GM10248 (cell line): ENCODE measurements around the gene TP53I3.
"Not testable (repeated sequence)": the region's sequence is repeated elsewhere in the genome, so short reads cannot be mapped to it uniquely, and the experiment has no call there.

Experiments used
- CTCF ChIA-PET: fragments of 300-600 bp; sonication (Branson Sonifier 250); formaldehyde crosslinking; extraction: SDS; loops from one replicate; lab custom pipeline; 2021; ENCODE audit warnings: antibody characterized with exemption; lab: Yijun Ruan, JAX
- POLR2A ChIA-PET: fragments of 350-650 bp; sonication (Branson Sonifier 250); formaldehyde crosslinking; extraction: SDS; loops from one replicate; lab custom pipeline; 2020; ENCODE audit warnings: antibody characterized with exemption; lab: Yijun Ruan, JAX
- DNase-seq: peaks from one replicate; pipeline ENCODE4 v3.0.0; 2012; ENCODE audit errors: extremely low spot score
- TF ChIP-seq, protein P1 (sequence below): IDR thresholded peaks from 2 replicates; pipeline ENCODE4 v1.5.1; 2012; ENCODE audit warnings: mild to moderate bottlenecking, low read depth; ENCODE audit errors: extremely low read depth, missing control alignments, control extremely low read depth

TP53I3 gene

DNA sequence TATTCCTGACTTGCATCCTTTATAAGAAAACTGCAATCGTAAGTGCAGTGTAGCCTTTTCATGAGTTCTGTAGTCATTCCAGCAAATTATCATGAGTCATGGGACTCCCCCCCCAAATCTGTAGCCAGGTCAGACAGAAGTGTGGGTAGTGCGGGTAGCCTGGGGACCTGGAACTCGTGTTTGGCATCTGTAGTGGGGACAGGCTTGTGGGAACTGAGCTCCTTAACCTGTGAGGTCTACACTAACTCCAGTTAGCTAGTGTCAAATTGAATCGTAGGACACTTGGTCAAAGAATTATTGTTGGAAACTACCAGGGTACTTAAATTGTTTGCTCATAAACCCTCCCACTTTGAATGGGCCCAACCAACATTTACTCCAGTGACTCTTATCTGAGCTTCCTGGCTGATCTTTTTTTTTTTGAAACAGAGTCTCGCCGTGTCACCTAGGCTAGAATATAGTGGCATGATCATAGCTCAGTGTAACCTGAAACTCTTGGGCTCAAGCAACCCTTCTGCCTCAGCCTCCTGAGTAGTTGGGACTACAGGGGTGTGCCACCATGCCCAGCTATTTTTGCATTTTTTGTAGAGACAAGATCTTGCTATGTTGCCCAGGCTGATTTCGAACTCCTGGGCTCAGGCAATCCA, 26.1 kb upstream of the TP53I3 start:
- POLR2A ChIA-PET = no interaction called here
- CTCF ChIA-PET = interaction anchor here (1.9 to 3.2 kb wide), 4 partner anchors 11 to 26 kb away, joined by 6 to 13 read pairs (median 10); partner anchors contain the start of gene TP53I3
- no peak for DNase-seq
- TF ChIP-seq, protein P1, sequence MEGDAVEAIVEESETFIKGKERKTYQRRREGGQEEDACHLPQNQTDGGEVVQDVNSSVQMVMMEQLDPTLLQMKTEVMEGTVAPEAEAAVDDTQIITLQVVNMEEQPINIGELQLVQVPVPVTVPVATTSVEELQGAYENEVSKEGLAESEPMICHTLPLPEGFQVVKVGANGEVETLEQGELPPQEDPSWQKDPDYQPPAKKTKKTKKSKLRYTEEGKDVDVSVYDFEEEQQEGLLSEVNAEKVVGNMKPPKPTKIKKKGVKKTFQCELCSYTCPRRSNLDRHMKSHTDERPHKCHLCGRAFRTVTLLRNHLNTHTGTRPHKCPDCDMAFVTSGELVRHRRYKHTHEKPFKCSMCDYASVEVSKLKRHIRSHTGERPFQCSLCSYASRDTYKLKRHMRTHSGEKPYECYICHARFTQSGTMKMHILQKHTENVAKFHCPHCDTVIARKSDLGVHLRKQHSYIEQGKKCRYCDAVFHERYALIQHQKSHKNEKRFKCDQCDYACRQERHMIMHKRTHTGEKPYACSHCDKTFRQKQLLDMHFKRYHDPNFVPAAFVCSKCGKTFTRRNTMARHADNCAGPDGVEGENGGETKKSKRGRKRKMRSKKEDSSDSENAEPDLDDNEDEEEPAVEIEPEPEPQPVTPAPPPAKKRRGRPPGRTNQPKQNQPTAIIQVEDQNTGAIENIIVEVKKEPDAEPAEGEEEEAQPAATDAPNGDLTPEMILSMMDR = no peak

DNA sequence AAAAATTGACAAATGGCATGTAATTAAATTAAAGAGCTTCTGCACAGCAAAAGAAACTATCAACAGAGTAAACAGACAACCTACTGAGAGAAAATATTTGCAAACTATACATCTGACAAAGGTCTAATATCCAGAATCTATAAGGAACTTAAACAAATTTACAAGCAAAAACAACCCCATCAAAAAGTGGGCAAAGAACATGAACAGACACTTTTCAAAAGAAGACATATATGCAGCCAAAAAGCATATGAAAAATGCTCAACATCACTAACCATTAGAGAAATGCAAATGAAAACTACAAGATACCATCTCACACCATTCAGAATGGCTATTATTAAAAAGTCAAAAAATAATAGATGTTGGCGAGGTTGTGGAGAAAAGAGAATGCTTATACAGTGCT, 24.8 kb upstream of the TP53I3 start:
- ChIA-PET POLR2A (interaction anchor here (0.6 kb wide), 1 partner anchor 32 kb away, joined by 7 read pairs; no protein-coding TSS in a partner anchor), CTCF (interaction anchor here (2.2 to 3.2 kb wide), 3 partner anchors 12 to 25 kb away, joined by 9 to 13 read pairs (median 10); partner anchors contain the start of gene TP53I3)
- DNase-seq = not testable (repeated sequence)

DNA sequence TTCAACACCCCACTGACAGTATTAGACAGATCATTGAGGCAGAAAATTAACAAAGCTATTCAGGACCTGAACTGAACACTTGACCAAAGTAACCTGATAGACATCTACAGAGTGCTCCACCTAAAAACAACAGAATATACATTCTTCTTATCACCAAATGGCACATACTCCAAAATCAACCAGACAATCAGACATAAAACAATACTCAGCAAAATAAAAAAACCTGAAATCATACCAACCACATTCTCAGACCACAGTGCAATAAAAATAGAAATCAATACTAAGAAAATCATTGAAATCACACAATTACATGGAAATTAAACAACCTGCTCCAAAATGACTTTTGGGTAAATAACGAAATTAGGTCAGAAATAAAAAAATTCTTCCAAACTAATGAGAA, 22.7 kb upstream of the TP53I3 start:
- TF ChIP-seq, protein P1 = no peak
- no peak for DNase-seq
- ChIA-PET CTCF (interaction anchor here (3.1 kb wide), 1 partner anchor 23 kb away, joined by 10 read pairs; the partner anchor contains the start of gene TP53I3), POLR2A (no interaction called here)

DNA sequence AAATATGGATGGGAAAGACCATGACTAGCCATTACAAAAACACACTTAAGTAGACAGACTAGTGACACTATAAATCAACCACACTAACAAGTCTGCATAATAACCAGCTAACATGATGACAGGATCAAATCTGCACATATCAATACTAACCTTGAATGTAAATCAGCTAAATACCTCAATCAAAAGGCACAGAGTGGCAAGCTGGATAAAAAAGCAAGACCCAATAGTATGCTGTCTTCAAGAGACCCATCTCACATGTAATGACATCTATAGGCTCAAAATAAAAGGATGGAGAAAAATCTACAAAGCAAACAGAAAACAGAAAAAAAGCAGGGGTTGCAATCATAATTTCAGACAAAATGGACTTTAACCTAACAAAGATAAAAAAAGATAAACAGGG, 22.2 kb upstream of the TP53I3 start:
- TF ChIP-seq, protein P1 = no peak
- DNase-seq = no peak
- ChIA-PET POLR2A (no interaction called here), CTCF (no interaction called here)

- CTCF ChIA-PET = interaction anchor here (1.1 to 2.2 kb wide), 3 partner anchors 12 to 22 kb away, joined by 4 to 9 read pairs (median 4); partner anchors contain the start of gene TP53I3
- TF ChIP-seq, protein P1 = no peak
- no peak for DNase-seq
- POLR2A ChIA-PET = interaction anchor here (0.7 kb wide), 1 partner anchor 457 kb away, joined by 5 read pairs; no protein-coding TSS in a partner anchor
These were observed 21.2 kb upstream of the TP53I3 start for GRCh38 chr2:24105816-24106215.

GRCh38 chr2:24104906-24105305, 20.3 kb upstream of the TP53I3 start:
- POLR2A ChIA-PET = no interaction called here
- no peak for DNase-seq
- TF ChIP-seq, protein P1 = no peak
- CTCF ChIA-PET = interaction anchor here (0.8 to 2.2 kb wide), 3 partner anchors 13 to 21 kb away, joined by 3 to 9 read pairs (median 4); partner anchors contain the start of gene TP53I3

DNA sequence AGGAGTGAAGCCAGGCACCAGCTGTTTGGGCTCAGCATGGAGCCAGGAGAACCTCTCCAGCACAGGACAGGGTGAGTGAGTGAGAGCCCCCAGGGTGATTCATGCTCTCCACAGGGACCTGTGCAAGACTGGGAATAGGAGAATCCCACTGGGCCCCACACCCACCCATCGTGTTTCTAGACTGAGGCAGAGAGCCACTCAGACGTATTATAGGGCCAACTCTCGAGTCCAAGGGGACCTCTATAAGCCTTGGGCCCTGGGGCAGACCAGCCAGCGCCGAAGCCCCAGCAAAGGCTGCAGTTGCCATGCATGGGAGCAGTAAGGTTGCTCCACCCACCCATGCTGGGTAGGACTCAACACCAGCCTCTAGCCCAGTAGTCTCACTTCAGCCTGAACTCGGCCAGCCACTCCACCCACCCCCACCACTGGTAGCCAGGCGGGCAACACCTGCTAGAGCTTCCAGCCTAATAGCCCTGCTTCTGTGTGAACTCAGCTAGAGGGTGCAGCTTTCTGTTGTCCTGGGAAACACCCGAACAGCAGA, 19.5 kb upstream of the TP53I3 start:
- CTCF ChIA-PET = interaction anchor here (1.7 to 2.9 kb wide), 3 partner anchors 14 to 20 kb away, joined by 4 to 12 read pairs (median 9); partner anchors contain the start of gene TP53I3
- POLR2A ChIA-PET = no interaction called here
- TF ChIP-seq, protein P1 = no peak
- no peak for DNase-seq
